ENCODE data around the gene APOC3.
A peak's percentile ranks its signal among the peaks of the same experiment; 100 is the strongest.
"Not testable (repeated sequence)": the region's sequence is repeated elsewhere in the genome, so short reads cannot be mapped to it uniquely, and the experiment has no call there.

APOC3 gene

GRCh38 chr11:116833491-116833815 is 3.7 kb downstream of the APOC3 start:
- H3K27ac ChIP-seq = no peak overlapping the region
- intact Hi-C loops (cut with DNase I; ENCODE audit: low total_unique reads) = no loop called here
- no peak for DNase-seq

GRCh38 chr11:116833816-116834534 is 4.3 kb downstream of the APOC3 start:
- intact Hi-C loops (cut with DNase I; ENCODE audit: low total_unique reads) = no loop called here

More at GRCh38 chr11:116833491-116833815, 3.7 kb downstream of the APOC3 start:
- Histone ChIP-seq H3K4me3 (no peak overlapping the region), H3K36me3 (no peaks in the 10 kb centered on the region), H3K27me3 (peaks cover 0 to 13% of the 10 kb centered on the region in 2 donors), H3K4me1 (peaks cover 0 to 15% (median 10%) of the 10 kb centered on the region in 4 donors), H3K9me3 (no peaks in the 10 kb centered on the region)
- TF ChIP-seq CTCF (IDR thresholded peaks at IDR 0.05) = no peak

GRCh38 chr11:116834535-116835041 is 4.9 kb downstream of the APOC3 start:
- intact Hi-C loops (cut with DNase I; ENCODE audit: low total_unique reads) = loop anchor here (5.0 kb wide), 1 partner anchor 42 kb away; the partner anchor contains the start of gene APOA5
- H3K36me3 ChIP-seq, H3K27me3 ChIP-seq, H3K4me3 ChIP-seq, DNase-seq, H3K9me3 ChIP-seq: not testable (repeated sequence)
- peak overlapping the region in 1 of 2 donors; percentile 75 for H3K27ac ChIP-seq
- H3K4me1 ChIP-seq = peaks cover 0 to 15% (median 10%) of the 10 kb centered on the region in 4 donors

More at GRCh38 chr11:116833816-116834534, 4.3 kb downstream of the APOC3 start:
- no peak for TF ChIP-seq CTCF (IDR thresholded peaks at IDR 0.05)
- Histone ChIP-seq H3K4me1 (peaks cover 0 to 15% (median 10%) of the 10 kb centered on the region in 4 donors), H3K4me3 (no peak overlapping the region), H3K27ac (no peak overlapping the region), H3K36me3 (no peaks in the 10 kb centered on the region), H3K27me3 (peaks cover 0 to 13% of the 10 kb centered on the region in 2 donors), H3K9me3 (no peaks in the 10 kb centered on the region)
- DNase-seq = no peak

- DNase-seq = no peak
- intact Hi-C loops (cut with DNase I; ENCODE audit: low total_unique reads) = loop anchor here (5.0 kb wide), 1 partner anchor 43 kb away; the partner anchor contains the start of gene APOA5
- Histone ChIP-seq H3K4me1 (peaks cover 0 to 15% (median 10%) of the 10 kb centered on the region in 4 donors), H3K9me3 (no peaks in the 10 kb centered on the region), H3K4me3 (peak overlapping the region; percentile 38 to 52), H3K27me3 (peaks cover 0 to 2% of the 10 kb centered on the region in 2 donors), H3K36me3 (no peaks in the 10 kb centered on the region), H3K27ac (peak overlapping the region; percentile 56 to 75)
- TF ChIP-seq CTCF (IDR thresholded peaks at IDR 0.05) = no peak
These were observed 5.5 kb downstream of the APOC3 start for GRCh38 chr11:116835042-116835772.

- Histone ChIP-seq H3K36me3 (no peaks in the 10 kb centered on the region), H3K27ac (peak overlapping the region; percentile 56 to 75), H3K4me3 (peak overlapping the region; percentile 38 to 52), H3K9me3 (no peaks in the 10 kb centered on the region), H3K27me3 (no peaks in the 10 kb centered on the region), H3K4me1 (peaks cover 0 to 15% (median 10%) of the 10 kb centered on the region in 4 donors)
- intact Hi-C loops (cut with DNase I; ENCODE audit: low total_unique reads) = loop anchor here (5.0 kb wide), 1 partner anchor 44 kb away; the partner anchor contains the start of gene APOA5
- TF ChIP-seq CTCF (IDR thresholded peaks at IDR 0.05) = peak in 1 of 2 experiments; percentile 48
- peak; percentile 83 to 95 for DNase-seq
These were observed 6.3 kb downstream of the APOC3 start for GRCh38 chr11:116835791-116836631.
